SK-N-MC (cell line): Measurements from ENCODE around the gene TYRO3.
"Not testable (repeated sequence)": the region's sequence is repeated elsewhere in the genome, so short reads cannot be mapped to it uniquely, and the experiment has no call there.

Experiments
- EZH2 ChIP-seq: fragments of 200-600 bp; sonication (generic); IDR thresholded peaks from one replicate; pipeline ENCODE4 v1.6.1; 2017; ENCODE audit warnings: antibody characterized with exemption
- POLR2AphosphoS5 ChIP-seq: IDR thresholded peaks from 2 replicates; pipeline ENCODE4 v1.6.1; 2012; ENCODE audit warnings: mild to moderate bottlenecking, low read depth, low read length, borderline replicate concordance

DNA sequence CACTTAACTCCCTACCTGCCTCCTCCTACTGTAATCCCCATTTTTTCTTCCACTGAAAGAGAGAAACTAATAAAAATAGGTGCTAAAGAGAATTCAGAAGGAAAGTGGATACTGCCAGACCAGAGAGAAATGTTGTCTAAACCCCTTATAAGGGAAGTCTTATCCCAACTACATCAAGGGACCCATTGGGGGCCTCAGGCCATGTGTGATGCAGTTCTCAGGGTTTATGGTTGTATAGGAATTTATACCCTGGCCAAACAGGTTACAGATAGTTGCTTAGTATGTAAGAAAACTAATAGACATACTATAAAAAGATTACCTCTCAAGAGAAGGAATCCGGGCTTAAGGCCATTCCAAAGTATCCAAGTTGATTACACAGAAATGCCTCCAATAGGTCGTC, 30.6 kb downstream of the TYRO3 start:
- not testable (repeated sequence) for TF ChIP-seq POLR2AphosphoS5, EZH2
